NB4 (cell line): ENCODE measurements around the gene NAP1L5.

Experiments used
- DNase-seq: peaks from one replicate; pipeline ENCODE4 v3.0.0; 2010; ENCODE audit warnings: low read depth
- H3K4me3 ChIP-seq: one replicate; pipeline ENCODE4 v1.5.1; 2011; ENCODE audit warnings: mild to moderate bottlenecking, low read depth, low read length, moderate library complexity
- MYC ChIP-seq: IDR thresholded peaks from 2 replicates; pipeline ENCODE4 v1.6.1; 2011; ENCODE audit warnings: low read depth, low read length
- POLR2A ChIP-seq: IDR thresholded peaks from 2 replicates; pipeline ENCODE4 v1.6.1; 2011; ENCODE audit warnings: mild to moderate bottlenecking; ENCODE audit not compliant: insufficient read length; ENCODE audit errors: extremely low read depth
- TF ChIP-seq, protein P1 (sequence below): IDR thresholded peaks from 2 replicates; pipeline ENCODE4 v1.6.1; 2011; ENCODE audit warnings: low read depth, low read length
- TF ChIP-seq, protein P2 (sequence below): IDR thresholded peaks from one replicate; pipeline ENCODE4 v1.5.1; 2012; ENCODE audit warnings: low read depth, low read length

NAP1L5 gene

DNA sequence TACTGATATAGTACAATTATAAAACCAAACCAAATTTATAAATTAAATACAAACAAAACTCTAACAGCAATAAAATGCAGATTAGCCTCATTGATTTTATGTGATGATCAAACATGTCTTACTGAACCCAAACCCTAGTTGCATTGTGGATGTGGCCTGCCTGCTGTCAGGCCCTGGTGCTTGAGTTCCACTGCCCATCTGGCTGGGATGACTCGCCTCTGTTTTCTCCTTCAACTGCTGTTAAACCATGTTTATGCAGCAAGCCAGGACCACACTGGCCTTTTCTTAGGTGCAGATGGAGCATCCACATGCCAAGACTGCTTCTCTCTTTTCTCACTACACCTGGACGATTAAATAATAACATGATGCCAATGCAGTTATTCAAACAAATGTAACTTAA lies 22.6 kb downstream of the NAP1L5 start:
- no peak for DNase-seq
- H3K4me3 ChIP-seq = no peak overlapping the region
- no peak for TF ChIP-seq MYC
- TF ChIP-seq, protein P1, sequence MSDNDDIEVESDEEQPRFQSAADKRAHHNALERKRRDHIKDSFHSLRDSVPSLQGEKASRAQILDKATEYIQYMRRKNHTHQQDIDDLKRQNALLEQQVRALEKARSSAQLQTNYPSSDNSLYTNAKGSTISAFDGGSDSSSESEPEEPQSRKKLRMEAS = no peak
- TF ChIP-seq POLR2A = no peak
- TF ChIP-seq, protein P2, sequence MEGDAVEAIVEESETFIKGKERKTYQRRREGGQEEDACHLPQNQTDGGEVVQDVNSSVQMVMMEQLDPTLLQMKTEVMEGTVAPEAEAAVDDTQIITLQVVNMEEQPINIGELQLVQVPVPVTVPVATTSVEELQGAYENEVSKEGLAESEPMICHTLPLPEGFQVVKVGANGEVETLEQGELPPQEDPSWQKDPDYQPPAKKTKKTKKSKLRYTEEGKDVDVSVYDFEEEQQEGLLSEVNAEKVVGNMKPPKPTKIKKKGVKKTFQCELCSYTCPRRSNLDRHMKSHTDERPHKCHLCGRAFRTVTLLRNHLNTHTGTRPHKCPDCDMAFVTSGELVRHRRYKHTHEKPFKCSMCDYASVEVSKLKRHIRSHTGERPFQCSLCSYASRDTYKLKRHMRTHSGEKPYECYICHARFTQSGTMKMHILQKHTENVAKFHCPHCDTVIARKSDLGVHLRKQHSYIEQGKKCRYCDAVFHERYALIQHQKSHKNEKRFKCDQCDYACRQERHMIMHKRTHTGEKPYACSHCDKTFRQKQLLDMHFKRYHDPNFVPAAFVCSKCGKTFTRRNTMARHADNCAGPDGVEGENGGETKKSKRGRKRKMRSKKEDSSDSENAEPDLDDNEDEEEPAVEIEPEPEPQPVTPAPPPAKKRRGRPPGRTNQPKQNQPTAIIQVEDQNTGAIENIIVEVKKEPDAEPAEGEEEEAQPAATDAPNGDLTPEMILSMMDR = no peak

DNA sequence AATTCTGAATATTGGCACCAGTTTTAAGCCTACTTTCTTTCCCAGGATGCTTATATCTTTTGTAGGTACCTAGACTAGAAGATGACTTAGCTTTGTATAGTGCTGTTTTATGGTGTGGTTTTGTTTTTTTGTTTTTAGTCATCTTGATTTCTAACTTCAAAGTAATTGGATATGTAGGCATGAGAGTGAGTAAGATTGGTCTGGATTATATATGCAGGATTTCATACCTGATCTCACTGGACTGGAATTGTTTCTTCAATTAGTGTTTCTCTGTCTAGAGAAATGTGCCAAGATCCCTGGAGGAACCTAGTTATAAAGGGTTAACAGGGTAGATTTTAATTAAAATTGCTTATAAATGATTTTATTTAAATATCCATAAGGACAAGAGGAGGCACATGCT lies 23.1 kb downstream of the NAP1L5 start:
- TF ChIP-seq POLR2A (no peak), MYC (no peak)
- TF ChIP-seq, protein P1 = no peak
- TF ChIP-seq, protein P2 = no peak
- DNase-seq = no peak
- H3K4me3 ChIP-seq = no peak overlapping the region

DNA sequence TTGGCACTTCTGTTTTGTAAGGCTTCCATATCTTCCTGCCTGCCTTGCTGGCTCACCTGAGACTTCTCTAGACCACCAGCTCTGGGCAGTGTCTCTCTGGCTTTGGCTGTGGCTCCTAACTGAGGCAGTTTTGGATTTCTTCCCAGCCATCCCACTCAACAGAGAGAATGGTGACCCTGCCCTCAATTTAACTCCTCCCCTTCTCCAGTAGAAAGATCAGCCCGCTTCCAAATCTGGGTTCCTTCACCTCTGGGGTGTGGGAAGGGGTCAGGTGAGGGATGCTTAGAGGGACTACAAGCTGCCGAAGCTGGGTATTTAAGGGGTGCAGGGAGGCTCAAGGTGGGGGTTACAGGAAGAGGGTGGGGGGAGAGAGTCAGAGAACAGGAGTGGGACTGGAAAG lies 23.7 kb downstream of the NAP1L5 start:
- H3K4me3 ChIP-seq = no peak overlapping the region
- DNase-seq = no peak
- no peak for TF ChIP-seq POLR2A
- no peak for TF ChIP-seq MYC
- TF ChIP-seq, protein P1 = no peak
- TF ChIP-seq, protein P2 = no peak

DNA sequence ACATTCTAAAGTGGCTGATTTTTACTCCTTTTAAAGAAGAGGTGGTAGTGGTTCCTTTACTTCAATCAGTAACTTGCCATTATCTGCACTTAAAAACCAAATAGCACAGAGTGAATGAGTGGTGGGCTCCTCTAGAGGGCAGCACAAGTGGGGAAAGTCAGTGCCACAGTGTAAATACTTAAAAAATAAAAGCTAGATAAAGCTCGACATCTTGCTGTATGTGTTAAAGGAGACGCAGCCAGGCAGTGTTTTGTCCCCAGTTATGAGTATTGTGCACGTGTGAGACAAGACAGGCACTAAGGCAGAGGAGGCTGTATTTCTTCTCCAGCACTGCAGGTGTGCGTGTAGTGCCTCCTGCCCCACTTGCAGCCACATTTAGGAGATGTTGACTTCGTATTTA lies 24.6 kb downstream of the NAP1L5 start:
- TF ChIP-seq, protein P2 = peak; percentile 65
- TF ChIP-seq, protein P1 = no peak

DNA sequence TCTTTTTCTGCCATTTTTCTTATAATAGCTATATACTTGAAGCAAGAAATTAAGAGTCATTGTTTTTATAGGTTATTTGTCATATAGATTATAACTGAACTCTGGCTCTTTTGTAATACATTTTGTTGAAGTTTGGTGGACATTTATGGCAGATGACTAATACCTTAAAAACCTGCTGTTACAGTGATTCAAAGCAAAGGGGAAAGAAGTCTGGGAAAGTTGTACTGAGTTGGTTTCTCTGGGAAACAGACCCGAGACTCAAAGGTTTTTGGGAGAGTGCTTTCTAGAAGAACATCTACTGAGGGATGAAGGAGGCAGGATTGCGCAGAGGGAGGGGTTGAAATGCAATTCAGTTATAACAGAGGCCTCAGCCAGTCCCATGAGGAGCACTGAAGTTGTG lies 35.9 kb downstream of the NAP1L5 start:
- no peak for TF ChIP-seq POLR2A
- TF ChIP-seq MYC = no peak
- TF ChIP-seq, protein P2 = no peak
- TF ChIP-seq, protein P1 = no peak
- DNase-seq = no peak
- no peak overlapping the region for H3K4me3 ChIP-seq

More for the DNA sequence above, 24.6 kb downstream of the NAP1L5 start:
- peak; percentile 48 for DNase-seq
- H3K4me3 ChIP-seq = no peak overlapping the region

DNA sequence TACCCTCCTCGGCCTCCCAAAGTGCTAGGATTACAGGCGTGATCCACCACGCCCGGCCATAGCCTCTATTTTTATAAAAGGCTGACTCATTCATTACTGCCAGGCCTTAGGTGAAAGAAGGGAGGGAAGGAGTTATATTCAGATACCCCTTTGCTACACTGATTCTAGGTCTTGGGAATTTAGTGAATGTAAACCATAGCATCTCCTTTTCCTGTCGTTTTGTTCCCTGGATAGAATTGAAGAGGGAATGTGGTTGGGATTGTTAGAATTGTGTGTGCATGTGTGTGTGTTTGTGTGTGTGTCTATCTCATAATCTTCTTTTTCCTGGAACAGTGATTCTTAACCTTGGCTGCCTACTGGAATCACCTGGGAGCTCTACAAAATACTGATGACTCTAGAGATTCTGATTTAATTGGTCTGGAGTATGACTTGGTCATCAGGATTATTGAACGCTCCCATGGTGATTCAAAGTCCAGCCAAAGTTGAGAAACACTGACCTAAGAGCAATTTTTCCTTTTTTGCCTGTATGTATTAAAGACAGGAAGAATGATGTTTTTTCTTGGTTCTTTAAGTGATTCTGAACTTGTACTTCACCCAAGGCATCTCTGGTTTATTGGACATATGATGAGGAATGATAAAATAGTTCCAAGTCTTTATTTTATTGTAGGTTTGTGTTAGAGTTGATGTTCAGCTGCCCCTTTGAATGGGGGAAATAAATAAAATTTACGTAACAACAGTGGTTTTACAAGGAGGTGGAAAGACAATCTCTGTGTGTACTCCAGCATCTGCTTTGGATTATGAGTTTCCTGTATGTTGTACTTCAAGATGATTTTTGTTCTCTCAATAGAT lies 37.0 kb downstream of the NAP1L5 start:
- TF ChIP-seq POLR2A (no peak), MYC (no peak)
- TF ChIP-seq, protein P1 = no peak
- TF ChIP-seq, protein P2 = no peak
- DNase-seq = no peak
- no peak overlapping the region for H3K4me3 ChIP-seq
